H9 (cell line): ENCODE data around the gene ANKS1B. TPM values are rescaled to one million over a fixed set of nuclear protein-coding genes. Genes with fewer than 3 reads are reported as not detected.

Experiments
- DNase-seq: peaks from one replicate; pipeline ENCODE4 v3.0.0-alpha.2; 2017
- H2AFZ ChIP-seq: one replicate; pipeline ENCODE4 v1.6.1; 2013; ENCODE audit warnings: mild to moderate bottlenecking, low read length, control low read depth, moderate library complexity
- H2AK5ac ChIP-seq: 2 replicates; pipeline ENCODE4 v1.6.1; 2013; ENCODE audit warnings: low read length, control low read depth, mixed read lengths; ENCODE audit not compliant: insufficient read length
- H2BK120ac ChIP-seq: one replicate; pipeline ENCODE4 v1.6.1; 2013; ENCODE audit warnings: low read depth, mild to moderate bottlenecking, low read length, control low read depth, inconsistent platforms; ENCODE audit not compliant: poor library complexity, severe bottlenecking
- H2BK12ac ChIP-seq: 2 replicates; pipeline ENCODE4 v1.6.1; 2013; ENCODE audit warnings: low read length, control low read depth, mixed read lengths, low read depth; ENCODE audit not compliant: insufficient read length
- H2BK15ac ChIP-seq: 2 replicates; pipeline ENCODE4 v1.6.1; 2013; ENCODE audit warnings: low read depth, low read length, control low read depth
- H2BK20ac ChIP-seq: one replicate; pipeline ENCODE4 v1.6.1; 2013; ENCODE audit warnings: low read depth, mild to moderate bottlenecking, low read length, control low read depth, inconsistent platforms; ENCODE audit not compliant: poor library complexity, severe bottlenecking
- H2BK5ac ChIP-seq: 2 replicates; pipeline ENCODE4 v1.6.1; 2013; ENCODE audit warnings: low read length, control low read depth, mixed read lengths; ENCODE audit not compliant: insufficient read length
- H3K14ac ChIP-seq: 2 replicates; pipeline ENCODE4 v1.6.1; 2013; ENCODE audit warnings: low read length, control low read depth; ENCODE audit not compliant: insufficient read depth
- H3K18ac ChIP-seq: 2 replicates; pipeline ENCODE4 v1.6.1; 2013; ENCODE audit warnings: low read depth, mild to moderate bottlenecking, mixed read lengths, low read length, control low read depth; ENCODE audit not compliant: insufficient read length
- H3K23ac ChIP-seq: 2 replicates; pipeline ENCODE4 v1.6.1; 2013; ENCODE audit warnings: low read length, control low read depth, mixed read lengths, low read depth; ENCODE audit not compliant: insufficient read length
- H3K23me2 ChIP-seq: 2 replicates; pipeline ENCODE4 v1.6.1; 2013; ENCODE audit warnings: low read depth, mild to moderate bottlenecking, mixed read lengths, low read length, control low read depth; ENCODE audit not compliant: insufficient read length, poor library complexity, severe bottlenecking
- H3K27ac ChIP-seq: 2 replicates; pipeline ENCODE4 v1.5.1; 2013; ENCODE audit warnings: low read length, control low read depth, mixed read lengths, low read depth; ENCODE audit not compliant: insufficient read length
- H3K27me3 ChIP-seq: 2 replicates; pipeline ENCODE4 v1.6.1; 2013; ENCODE audit warnings: low read length, control low read depth, inconsistent platforms; ENCODE audit not compliant: insufficient read depth
- H3K4ac ChIP-seq: 2 replicates; pipeline ENCODE4 v1.6.1; 2013; ENCODE audit warnings: low read depth, mild to moderate bottlenecking, control low read depth, inconsistent platforms, low read length, moderate library complexity
- H3K4me1 ChIP-seq: 2 replicates; pipeline ENCODE4 v1.6.1; 2013; ENCODE audit warnings: low read length, control low read depth, inconsistent platforms; ENCODE audit not compliant: insufficient read depth
- H3K4me2 ChIP-seq: 2 replicates; pipeline ENCODE4 v1.6.1; 2013; ENCODE audit warnings: low read length, control low read depth, mixed read lengths; ENCODE audit not compliant: insufficient read length, insufficient read depth
- H3K56ac ChIP-seq: 2 replicates; pipeline ENCODE4 v1.6.1; 2013; ENCODE audit warnings: low read depth, mild to moderate bottlenecking, mixed read lengths, low read length, control low read depth; ENCODE audit not compliant: insufficient read length
- H3K79me1 ChIP-seq: 2 replicates; pipeline ENCODE4 v1.6.1; 2013; ENCODE audit warnings: low read depth, mild to moderate bottlenecking, moderate library complexity, low read length, control low read depth, inconsistent platforms; ENCODE audit not compliant: insufficient read depth, poor library complexity, severe bottlenecking
- H3K79me2 ChIP-seq: 2 replicates; pipeline ENCODE4 v1.6.1; 2013; ENCODE audit warnings: low read length, control low read depth, inconsistent platforms; ENCODE audit not compliant: insufficient read depth
- H3K9ac ChIP-seq: 2 replicates; pipeline ENCODE4 v1.6.1; 2013; ENCODE audit warnings: low read length, control low read depth, mixed read lengths; ENCODE audit not compliant: insufficient read length; ENCODE audit errors: extremely low read depth
- H3K9me3 ChIP-seq: one replicate; pipeline ENCODE4 v1.6.1; 2013; ENCODE audit warnings: low read depth, low read length, inconsistent platforms; ENCODE audit not compliant: control insufficient read depth
- H3T11ph ChIP-seq: one replicate; pipeline ENCODE4 v1.6.1; 2013; ENCODE audit warnings: mild to moderate bottlenecking, low read length, control low read depth, inconsistent platforms
- H4K20me1 ChIP-seq: one replicate; pipeline ENCODE4 v1.6.1; 2013; ENCODE audit not compliant: control insufficient read depth, insufficient read length, insufficient read depth
- H4K5ac ChIP-seq: 2 replicates; pipeline ENCODE4 v1.6.1; 2013; ENCODE audit warnings: low read depth, mild to moderate bottlenecking, mixed read lengths, low read length, control low read depth; ENCODE audit not compliant: insufficient read length
- H4K8ac ChIP-seq: replicated peaks from 2 replicates; pipeline ENCODE4 v1.6.1; 2013; ENCODE audit warnings: low read length, control low read depth, mixed read lengths, low read depth; ENCODE audit not compliant: insufficient read length
- H4K91ac ChIP-seq: 2 replicates; pipeline ENCODE4 v1.6.1; 2013; ENCODE audit warnings: low read depth, mild to moderate bottlenecking, moderate library complexity, mixed read lengths, low read length, control low read depth; ENCODE audit not compliant: insufficient read length
- H3K27ac Mint-ChIP-seq, 3 experiments: 2 replicates in 2 of 3; 3 replicates in 1 of 3; pipeline ENCODE4 v1.8.0; 2020 to 2021; ENCODE audit warnings: mixed read lengths in 3 of 3, mild to moderate bottlenecking in 1 of 3, moderate library complexity in 1 of 3
- H3K27me3 Mint-ChIP-seq: 2 replicates; pipeline ENCODE4 v1.8.0; 2021; ENCODE audit warnings: low read depth, mild to moderate bottlenecking, moderate library complexity, mixed read lengths
- H3K36me3 Mint-ChIP-seq, 3 experiments: 2 replicates in 2 of 3; 3 replicates in 1 of 3; pipeline ENCODE4 v1.8.0; 2020 to 2021; ENCODE audit warnings: low read depth in 3 of 3, mixed read lengths in 3 of 3; ENCODE audit not compliant: insufficient read depth in 1 of 3
- H3K4me1 Mint-ChIP-seq, 2 experiments: 2 replicates each; pipeline ENCODE4 v1.8.0; 2020; ENCODE audit warnings: mixed read lengths in 2 of 2
- H3K4me3 Mint-ChIP-seq, 2 experiments: 2 replicates in 1 of 2; 3 replicates in 1 of 2; pipeline ENCODE4 v1.8.0; 2020 to 2021; ENCODE audit warnings: mild to moderate bottlenecking in 2 of 2, mixed read lengths in 2 of 2, moderate library complexity in 1 of 2
- H3K9me3 Mint-ChIP-seq, 2 experiments: 2 replicates in 1 of 2; 3 replicates in 1 of 2; pipeline ENCODE4 v1.8.0; 2020; ENCODE audit warnings: mild to moderate bottlenecking in 2 of 2, mixed read lengths in 2 of 2, moderate library complexity in 1 of 2
- WGBS: extraction: QIAGEN DNeasy Blood & Tissue Kit; methylation state at CpG from one replicate; pipeline ENCODE4 v1.1.7; 2013; ENCODE audit warnings: missing lambda C conversion rate, low lambda C conversion rate, mixed read lengths; ENCODE audit not compliant: insufficient read length; ENCODE audit errors: extremely low coverage; 5-methylcytosine and 5-hydroxymethylcytosine counted together
- total RNA-seq: library from RNA; stranded (reverse); gene quantifications from 2 replicates; pipeline ENCODE4 v1.2.1, GENCODE V29; 2021
- TF ChIP-seq, protein P1 (sequence below): fragments of 200-600 bp; sonication (generic); conservative IDR thresholded peaks from 3 replicates; pipeline ENCODE4 v1.8.0; 2021; ENCODE audit warnings: antibody characterized with exemption, mild to moderate bottlenecking

ANKS1B gene
- total RNA-seq, 1 experiment from 2014 or later, result 4.1 TPM

DNA sequence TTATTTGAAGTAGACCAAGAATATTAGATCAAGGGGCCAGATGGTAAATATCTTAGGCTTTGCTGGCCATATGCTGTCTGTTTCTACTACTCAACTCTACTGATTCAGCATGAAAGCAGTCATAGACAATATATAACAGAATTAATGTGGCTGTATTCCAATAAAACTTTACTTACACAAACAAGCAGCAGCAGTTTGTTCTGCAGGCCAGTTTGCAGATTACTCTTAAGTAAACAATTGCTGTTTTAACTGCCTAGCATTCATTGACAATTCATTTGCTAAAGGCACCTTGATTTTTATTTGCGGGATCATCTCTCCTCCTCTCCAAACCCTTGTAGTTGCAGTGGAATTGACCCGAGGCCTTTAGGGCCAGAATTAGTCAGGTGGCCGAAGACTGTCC lies 431.3 kb downstream of the ANKS1B start:
- Mint-ChIP-seq H3K4me1 (peaks cover 0 to 4% of the 10 kb centered on the region in 2 experiments; a peak in 2 of 4 replicates), H3K9me3 (peaks cover 0 to 7% of the 10 kb centered on the region in 2 experiments; a peak in 1 of 5 replicates), H3K36me3 (no peaks in the 10 kb centered on the region), H3K4me3 (no peak overlapping the region), H3K27ac (no peak overlapping the region), H3K27me3 (no peaks in the 10 kb centered on the region)
- Histone ChIP-seq H4K91ac (no peak overlapping the region), H3K23ac (no peak overlapping the region), H4K8ac (no peak overlapping the region), H3K79me2 (no peaks in the 10 kb centered on the region), H3K4ac (no peak overlapping the region), H4K5ac (no peak overlapping the region), H3K18ac (no peak overlapping the region), H2BK12ac (no peak overlapping the region), H3K79me1 (no peaks in the 10 kb centered on the region), H2BK20ac (no peak overlapping the region), H3K27ac (no peak overlapping the region), H2BK15ac (no peak overlapping the region), H3T11ph (no peak overlapping the region), H2AK5ac (no peak overlapping the region), H3K4me2 (no peak overlapping the region), H3K4me1 (no peaks in the 10 kb centered on the region), H3K9ac (no peak overlapping the region), H3K27me3 (no peaks in the 10 kb centered on the region), H2AFZ (no peak overlapping the region), H4K20me1 (no peaks in the 10 kb centered on the region), H3K23me2 (no peaks in the 10 kb centered on the region), H2BK5ac (no peak overlapping the region), H3K56ac (no peak overlapping the region), H2BK120ac (no peak overlapping the region), H3K9me3 (no peaks in the 10 kb centered on the region), H3K14ac (no peak overlapping the region)
- WGBS, result no CpG with 5 or more reads among the region's 3 CpGs
- TF ChIP-seq, protein P1, sequence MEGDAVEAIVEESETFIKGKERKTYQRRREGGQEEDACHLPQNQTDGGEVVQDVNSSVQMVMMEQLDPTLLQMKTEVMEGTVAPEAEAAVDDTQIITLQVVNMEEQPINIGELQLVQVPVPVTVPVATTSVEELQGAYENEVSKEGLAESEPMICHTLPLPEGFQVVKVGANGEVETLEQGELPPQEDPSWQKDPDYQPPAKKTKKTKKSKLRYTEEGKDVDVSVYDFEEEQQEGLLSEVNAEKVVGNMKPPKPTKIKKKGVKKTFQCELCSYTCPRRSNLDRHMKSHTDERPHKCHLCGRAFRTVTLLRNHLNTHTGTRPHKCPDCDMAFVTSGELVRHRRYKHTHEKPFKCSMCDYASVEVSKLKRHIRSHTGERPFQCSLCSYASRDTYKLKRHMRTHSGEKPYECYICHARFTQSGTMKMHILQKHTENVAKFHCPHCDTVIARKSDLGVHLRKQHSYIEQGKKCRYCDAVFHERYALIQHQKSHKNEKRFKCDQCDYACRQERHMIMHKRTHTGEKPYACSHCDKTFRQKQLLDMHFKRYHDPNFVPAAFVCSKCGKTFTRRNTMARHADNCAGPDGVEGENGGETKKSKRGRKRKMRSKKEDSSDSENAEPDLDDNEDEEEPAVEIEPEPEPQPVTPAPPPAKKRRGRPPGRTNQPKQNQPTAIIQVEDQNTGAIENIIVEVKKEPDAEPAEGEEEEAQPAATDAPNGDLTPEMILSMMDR, result no peak
- DNase-seq, result no peak
